Measurements from ENCODE around the gene RAB5B.

- no peak for TF ChIP-seq CTCF (conservative IDR thresholded peaks at IDR 0.05 in 1 of 2, IDR thresholded peaks at IDR 0.05 in 1 of 2; ENCODE audit: low read depth in 1 of 2, low read length in 2 of 2)
- no peak for TF ChIP-seq EZH2 (IDR thresholded peaks at IDR 0.05; ENCODE audit: low read length, missing control alignments)
Measured at GRCh38 chr12:55997535-55997859, 23.6 kb downstream of the RAB5B start.

All from fibroblast of lung (primary cell).